RWPE1 (cell line): ENCODE data around the gene STRIP2.

Experiments
- CTCF ChIA-PET: fragments of 350-600 bp; sonication (Branson Sonifier 250); formaldehyde crosslinking; extraction: SDS; loops from one replicate; lab custom pipeline; 2021; lab: Yijun Ruan, JAX
- POLR2A ChIA-PET: fragments of 400-600 bp; formaldehyde crosslinking; extraction: SDS; loops from one replicate; lab custom pipeline; 2020; ENCODE audit warnings: antibody characterized with exemption; ENCODE audit not compliant: low non-redundant PET; lab: Yijun Ruan, JAX
- DNase-seq: peaks from one replicate; pipeline ENCODE4 v3.0.0; 2012; ENCODE audit warnings: low spot score
- H3K27ac ChIP-seq: fragments of 450-650 bp; 2 replicates; pipeline ENCODE4 v1.5.1; 2017
- TF ChIP-seq, protein P1 (sequence below): fragments of 450-650 bp; conservative IDR thresholded peaks from 2 replicates; pipeline ENCODE4 v1.5.1; 2017; ENCODE audit warnings: low read depth, mild to moderate bottlenecking

Gene STRIP2

DNA sequence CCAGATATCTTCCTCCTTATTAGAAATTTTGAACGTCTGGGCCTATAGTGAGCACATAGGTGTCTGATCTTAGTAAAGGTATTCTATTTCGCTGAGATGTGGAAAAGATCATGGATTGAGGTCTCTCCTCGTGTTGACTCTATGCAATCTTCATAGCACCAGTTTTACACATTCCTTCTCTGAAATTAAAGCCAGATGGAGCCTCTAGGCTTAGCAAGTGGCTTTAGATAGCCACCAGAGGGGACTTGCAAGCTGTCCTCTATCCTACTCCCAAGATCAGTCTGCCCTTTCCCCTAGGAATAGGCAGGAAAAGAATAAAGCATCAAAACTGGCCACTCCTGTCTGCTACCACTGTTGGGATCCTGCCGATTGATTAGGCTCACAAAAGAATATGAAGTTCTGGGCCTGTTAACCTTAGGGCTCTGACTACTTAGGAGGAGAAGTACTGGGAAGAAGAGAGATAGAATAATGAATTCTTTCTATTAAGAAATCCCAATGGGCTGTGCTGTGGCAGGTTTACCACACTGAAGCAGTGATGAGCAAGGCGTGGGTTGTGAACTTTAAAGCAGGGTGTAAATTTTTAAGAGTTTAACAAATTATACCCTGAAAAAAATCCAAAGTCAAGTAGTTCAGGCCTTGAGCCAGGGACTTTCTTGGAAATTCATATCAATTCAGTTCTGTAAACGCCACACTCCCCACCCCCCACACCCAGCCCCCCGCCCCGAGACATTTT is 2.2 kb upstream of the STRIP2 start:
- ChIA-PET POLR2A (no interaction called here), CTCF (no interaction called here)
- TF ChIP-seq, protein P1, sequence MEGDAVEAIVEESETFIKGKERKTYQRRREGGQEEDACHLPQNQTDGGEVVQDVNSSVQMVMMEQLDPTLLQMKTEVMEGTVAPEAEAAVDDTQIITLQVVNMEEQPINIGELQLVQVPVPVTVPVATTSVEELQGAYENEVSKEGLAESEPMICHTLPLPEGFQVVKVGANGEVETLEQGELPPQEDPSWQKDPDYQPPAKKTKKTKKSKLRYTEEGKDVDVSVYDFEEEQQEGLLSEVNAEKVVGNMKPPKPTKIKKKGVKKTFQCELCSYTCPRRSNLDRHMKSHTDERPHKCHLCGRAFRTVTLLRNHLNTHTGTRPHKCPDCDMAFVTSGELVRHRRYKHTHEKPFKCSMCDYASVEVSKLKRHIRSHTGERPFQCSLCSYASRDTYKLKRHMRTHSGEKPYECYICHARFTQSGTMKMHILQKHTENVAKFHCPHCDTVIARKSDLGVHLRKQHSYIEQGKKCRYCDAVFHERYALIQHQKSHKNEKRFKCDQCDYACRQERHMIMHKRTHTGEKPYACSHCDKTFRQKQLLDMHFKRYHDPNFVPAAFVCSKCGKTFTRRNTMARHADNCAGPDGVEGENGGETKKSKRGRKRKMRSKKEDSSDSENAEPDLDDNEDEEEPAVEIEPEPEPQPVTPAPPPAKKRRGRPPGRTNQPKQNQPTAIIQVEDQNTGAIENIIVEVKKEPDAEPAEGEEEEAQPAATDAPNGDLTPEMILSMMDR, result no peak
- H3K27ac ChIP-seq, result no peak overlapping the region
- no peak for DNase-seq

DNA sequence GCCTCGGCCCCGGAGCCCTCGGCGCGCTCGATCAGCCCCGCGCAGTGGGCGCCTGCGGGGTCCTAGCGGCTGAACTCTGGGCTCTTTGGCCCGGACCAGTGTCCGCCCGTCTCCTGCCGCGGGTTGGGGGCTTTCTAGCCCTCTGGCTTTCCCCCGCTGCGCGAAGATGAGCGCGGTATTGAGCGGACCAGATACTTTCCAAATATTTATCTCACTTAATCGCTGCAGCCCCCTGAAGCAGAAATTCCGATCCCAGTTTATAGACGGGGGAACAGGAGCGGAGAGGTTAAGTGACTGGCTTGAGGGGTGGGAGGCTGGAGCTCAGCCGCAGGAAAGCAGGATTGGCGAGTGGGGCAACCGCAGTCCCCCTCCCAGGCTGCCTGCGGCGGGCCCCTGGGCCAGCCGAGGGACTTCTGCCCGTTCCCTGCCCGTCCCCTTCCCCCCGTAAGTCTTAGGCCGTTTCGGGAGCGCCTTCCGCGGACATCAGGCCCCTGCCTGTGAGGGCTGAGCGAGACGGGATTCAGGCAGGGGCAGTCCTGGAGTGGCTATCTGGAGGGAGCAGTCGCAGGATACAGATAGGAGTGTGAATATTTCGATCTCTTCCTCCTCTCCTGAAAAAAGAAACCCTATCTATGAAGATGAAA is 565 bp downstream of the STRIP2 start:
- TF ChIP-seq, protein P1, result no peak
- no peak for DNase-seq
- peak overlapping the region; percentile 77 for H3K27ac ChIP-seq
- ChIA-PET CTCF (interaction anchor here (0.6 kb wide), 1 partner anchor 67 kb away, joined by 3 read pairs; no protein-coding TSS in a partner anchor), POLR2A (no interaction called here)

DNA sequence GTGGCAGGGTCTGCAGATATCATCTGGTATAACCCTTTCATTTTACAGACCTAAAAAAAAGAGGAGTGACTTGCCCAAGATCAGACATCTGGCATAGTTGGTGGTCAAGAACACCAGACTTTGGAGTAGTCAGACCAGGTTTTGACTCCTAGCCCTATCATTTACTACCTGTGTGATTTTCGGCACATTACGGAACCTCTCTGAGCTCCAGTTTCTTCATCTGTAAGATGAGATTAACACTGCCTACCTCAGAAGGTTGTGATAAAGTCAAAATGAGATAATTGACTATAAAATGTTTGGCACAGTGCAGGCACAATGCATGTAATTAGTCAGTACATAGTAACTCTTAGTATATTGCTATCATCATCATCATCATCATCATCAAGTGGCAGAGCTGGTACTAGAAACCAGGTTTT is 1.2 kb downstream of the STRIP2 start:
- POLR2A ChIA-PET, result no interaction called here
- CTCF ChIA-PET, result interaction anchor here (0.9 kb wide), 1 partner anchor 197 kb away, joined by 6 read pairs; no protein-coding TSS in a partner anchor
- no peak overlapping the region for H3K27ac ChIP-seq
- TF ChIP-seq, protein P1, result no peak
- no peak for DNase-seq

DNA sequence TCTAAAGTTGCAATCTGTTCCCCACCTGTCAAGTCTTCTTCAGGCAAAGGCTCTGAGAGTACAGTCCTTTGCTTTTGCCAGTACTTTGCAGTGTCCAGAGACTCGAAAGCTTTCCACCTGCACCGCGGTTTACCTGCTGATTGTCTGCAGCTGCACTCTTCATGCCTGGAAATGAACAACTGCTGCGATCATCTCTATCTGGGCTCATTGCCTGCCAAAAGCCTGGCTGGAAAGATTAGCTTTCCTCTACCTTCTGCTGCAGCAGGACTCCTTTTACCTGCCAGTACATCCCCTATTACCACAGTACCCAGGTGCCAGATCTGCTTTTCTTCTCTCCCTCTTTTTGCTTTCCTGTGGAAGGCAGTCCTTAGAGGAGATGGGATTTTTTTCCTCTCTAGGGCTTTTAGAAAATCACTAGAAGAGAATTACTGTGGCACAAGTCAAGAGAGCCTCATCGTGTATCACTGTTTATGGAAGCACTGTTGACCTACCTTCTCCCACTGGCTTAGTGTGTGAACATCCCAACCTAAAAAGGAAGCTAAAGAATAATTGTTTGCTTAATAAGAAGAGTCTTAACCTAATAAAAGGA is 2.2 kb downstream of the STRIP2 start:
- TF ChIP-seq, protein P1, result no peak
- ChIA-PET POLR2A (no interaction called here), CTCF (interaction anchor here (0.5 to 0.9 kb wide), 2 partner anchors 97 to 196 kb away, joined by 3 to 6 read pairs; no protein-coding TSS in a partner anchor)
- DNase-seq, result no peak
- no peak overlapping the region for H3K27ac ChIP-seq

DNA sequence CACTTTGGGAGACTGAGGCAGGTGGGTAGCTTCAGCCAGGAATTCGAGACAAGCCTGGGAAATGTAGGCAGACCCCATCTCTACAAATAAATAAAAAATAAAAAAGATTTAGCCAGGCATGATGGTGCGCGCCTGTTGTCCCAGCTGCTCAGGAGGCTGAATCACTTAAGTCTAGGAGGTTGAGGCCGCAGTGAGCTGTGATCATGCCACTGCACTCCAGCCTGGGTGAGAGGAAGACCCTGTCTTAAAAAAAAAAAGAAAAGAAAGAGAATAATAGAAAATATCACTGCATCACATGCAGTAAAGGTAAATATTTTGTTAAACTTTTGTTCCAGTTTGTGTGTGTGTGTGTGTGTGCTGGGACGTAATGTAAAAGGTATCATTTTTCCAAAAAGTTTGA is 3.0 kb downstream of the STRIP2 start:
- TF ChIP-seq, protein P1, result no peak
- POLR2A ChIA-PET, result no interaction called here
- CTCF ChIA-PET, result no interaction called here
- no peak overlapping the region for H3K27ac ChIP-seq
- no peak for DNase-seq

DNA sequence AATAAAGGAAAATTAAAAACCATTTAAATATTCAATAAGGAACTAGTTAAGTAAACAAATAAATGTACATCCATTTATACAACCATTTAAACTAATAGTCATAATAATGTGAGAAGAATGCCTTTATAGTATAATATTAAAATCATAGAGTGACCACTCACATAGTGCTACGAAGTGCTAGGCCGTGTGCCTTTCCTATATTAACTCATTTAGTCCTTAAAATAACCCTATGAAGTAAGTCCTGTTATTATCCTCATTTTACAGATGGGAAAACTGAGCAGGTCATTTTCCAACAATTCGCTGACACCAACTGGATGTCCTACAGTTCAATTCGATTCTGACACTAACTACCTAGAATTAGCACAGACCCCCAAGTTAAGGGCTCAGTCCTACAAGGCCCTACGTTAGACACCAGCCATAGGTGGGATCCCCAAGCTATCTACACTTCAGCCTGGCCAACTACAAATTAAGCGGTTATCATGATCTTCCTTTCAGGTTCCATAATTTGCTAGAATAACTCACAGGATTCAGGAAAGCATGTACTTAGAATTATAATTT is 4.1 kb downstream of the STRIP2 start:
- CTCF ChIA-PET, result interaction anchor here (0.6 kb wide), 1 partner anchor 71 kb away, joined by 3 read pairs; no protein-coding TSS in a partner anchor
- peak overlapping the region; percentile 44; the same call in 1 of the 2 replicates for H3K27ac ChIP-seq
- POLR2A ChIA-PET, result no interaction called here
- TF ChIP-seq, protein P1, result no peak
- DNase-seq, result no peak
